Fibroblast of the conjunctiva (primary cell): ENCODE data around the gene NGEF.

Source experiments
- DNase-seq: peaks from one replicate; pipeline ENCODE4 v3.0.0-alpha.2; 2010; ENCODE audit warnings: low read depth

NGEF gene

GRCh38 chr2:232966122-232966521, 46.9 kb downstream of the NGEF start:
- DNase-seq, result no peak

GRCh38 chr2:232963913-232964312, 49.1 kb downstream of the NGEF start:
- no peak for DNase-seq

- no peak for DNase-seq
These were observed 52.2 kb downstream of the NGEF start for GRCh38 chr2:232960862-232961261.

GRCh38 chr2:232959139-232959538, 53.9 kb downstream of the NGEF start:
- no peak for DNase-seq

GRCh38 chr2:232957657-232958090, 55.4 kb downstream of the NGEF start:
- no peak for DNase-seq

GRCh38 chr2:232955856-232956255, 57.2 kb downstream of the NGEF start:
- no peak for DNase-seq

- DNase-seq, result no peak
These were observed 58.4 kb downstream of the NGEF start for GRCh38 chr2:232954691-232955090.

GRCh38 chr2:232951891-232952290, 61.2 kb downstream of the NGEF start:
- no peak for DNase-seq

- no peak for DNase-seq
These were observed 61.9 kb downstream of the NGEF start for GRCh38 chr2:232951181-232951580.

GRCh38 chr2:232950751-232951150, 62.3 kb downstream of the NGEF start:
- DNase-seq, result no peak

- DNase-seq, result no peak
These were observed 64.0 kb downstream of the NGEF start for GRCh38 chr2:232949016-232949415.

- DNase-seq, result no peak
These were observed 70.2 kb downstream of the NGEF start for GRCh38 chr2:232942831-232943230.

- no peak for DNase-seq
These were observed 71.0 kb downstream of the NGEF start for GRCh38 chr2:232941912-232942594.

- DNase-seq, result no peak
These were observed 71.7 kb downstream of the NGEF start for GRCh38 chr2:232941400-232941799.

- no peak for DNase-seq
These were observed 72.3 kb downstream of the NGEF start for GRCh38 chr2:232940724-232941123.

- DNase-seq, result no peak
These were observed 75.7 kb downstream of the NGEF start for GRCh38 chr2:232937278-232937906.

- no peak for DNase-seq
These were observed 81.4 kb downstream of the NGEF start for GRCh38 chr2:232931636-232932035.

GRCh38 chr2:232930059-232930400, 83.0 kb downstream of the NGEF start:
- no peak for DNase-seq

- DNase-seq, result no peak
These were observed 83.6 kb downstream of the NGEF start for GRCh38 chr2:232929303-232930058.

GRCh38 chr2:232928551-232929302, 84.3 kb downstream of the NGEF start:
- no peak for DNase-seq

GRCh38 chr2:232927793-232928550, 85.1 kb downstream of the NGEF start:
- DNase-seq, result no peak
